Smooth muscle cell (in vitro differentiated cells): ENCODE measurements around the gene LIMK2. TPM values are rescaled to one million over a fixed set of nuclear protein-coding genes. Genes with fewer than 3 reads are reported as not detected.

ENCODE experiments used
- DNase-seq: peaks from one replicate; lab custom pipeline; 2025; ENCODE audit not compliant: unreplicated experiment; lab: John Stamatoyannopoulos, UW
- H2AFZ ChIP-seq: fragments of 200-600 bp; sonication (generic); 2 replicates; pipeline ENCODE4 v1.6.0; 2016; ENCODE audit warnings: antibody characterized with exemption, low read depth, mild to moderate bottlenecking
- H3F3A ChIP-seq: fragments of 200-600 bp; sonication (generic); 2 replicates; pipeline ENCODE4 v1.6.0; 2017; ENCODE audit warnings: antibody characterized with exemption, low read depth
- H3K27ac ChIP-seq: fragments of 200-600 bp; sonication (generic); 2 replicates; pipeline ENCODE4 v1.5.1; 2016; ENCODE audit warnings: low read depth, mild to moderate bottlenecking
- H3K27me3 ChIP-seq: fragments of 200-600 bp; sonication (generic); 2 replicates; pipeline ENCODE4 v1.6.1; 2016; ENCODE audit warnings: low read depth, mild to moderate bottlenecking
- H3K36me3 ChIP-seq: fragments of 200-600 bp; sonication (generic); 2 replicates; pipeline ENCODE4 v1.5.1; 2016; ENCODE audit warnings: low read depth
- H3K4me1 ChIP-seq: fragments of 200-600 bp; sonication (generic); 2 replicates; pipeline ENCODE4 v1.5.1; 2016; ENCODE audit warnings: low read depth
- H3K4me2 ChIP-seq: fragments of 200-600 bp; sonication (generic); 2 replicates; pipeline ENCODE4 v1.6.0; 2016; ENCODE audit warnings: mild to moderate bottlenecking
- H3K4me3 ChIP-seq: fragments of 200-600 bp; sonication (generic); 2 replicates; pipeline ENCODE4 v1.5.1; 2016; ENCODE audit warnings: mild to moderate bottlenecking
- H3K79me2 ChIP-seq: fragments of 200-600 bp; sonication (generic); 2 replicates; pipeline ENCODE4 v1.6.0; 2016; ENCODE audit warnings: low read depth, mild to moderate bottlenecking
- H3K9ac ChIP-seq: fragments of 200-600 bp; sonication (generic); 2 replicates; pipeline ENCODE4 v1.6.0; 2016; ENCODE audit warnings: low read depth
- H3K9me3 ChIP-seq: fragments of 200-600 bp; sonication (generic); replicated peaks from 2 replicates; pipeline ENCODE4 v1.5.1; 2016; ENCODE audit warnings: low read depth
- H4K20me1 ChIP-seq: fragments of 200-600 bp; sonication (generic); 2 replicates; pipeline ENCODE4 v1.6.0; 2016; ENCODE audit warnings: low read depth
- WGBS: methylation state at CpG from one replicate; pipeline ENCODE4 v1.1.7; 2016; ENCODE audit warnings: low lambda C conversion rate; 5-methylcytosine and 5-hydroxymethylcytosine counted together
- polyA plus RNA-seq: library from polyadenylated mRNA; unstranded; fragments of >200 nt; fragmentation: Nextera tagmentation; extraction: Ambion mirVana; gene quantifications from 2 replicates; pipeline ENCODE4 v1.2.1, GENCODE V29; 2016
- total RNA-seq: library from RNA; depleted of rRNA; stranded (reverse); fragments of >200 nt; gene quantifications from 2 replicates; pipeline ENCODE4 v1.2.3, GENCODE V29; 2014
- TF ChIP-seq, protein P1 (sequence below): fragments of 200-600 bp; sonication (generic); IDR thresholded peaks from 2 replicates; pipeline ENCODE4 v1.5.1; 2017; ENCODE audit warnings: borderline replicate concordance, mild to moderate bottlenecking, antibody characterized with exemption; ENCODE audit not compliant: insufficient read depth, poor library complexity, severe bottlenecking

LIMK2 gene
- total and polyA plus RNA-seq, 2 experiments from 2014 or later, result 85.7 to 126 TPM

DNA sequence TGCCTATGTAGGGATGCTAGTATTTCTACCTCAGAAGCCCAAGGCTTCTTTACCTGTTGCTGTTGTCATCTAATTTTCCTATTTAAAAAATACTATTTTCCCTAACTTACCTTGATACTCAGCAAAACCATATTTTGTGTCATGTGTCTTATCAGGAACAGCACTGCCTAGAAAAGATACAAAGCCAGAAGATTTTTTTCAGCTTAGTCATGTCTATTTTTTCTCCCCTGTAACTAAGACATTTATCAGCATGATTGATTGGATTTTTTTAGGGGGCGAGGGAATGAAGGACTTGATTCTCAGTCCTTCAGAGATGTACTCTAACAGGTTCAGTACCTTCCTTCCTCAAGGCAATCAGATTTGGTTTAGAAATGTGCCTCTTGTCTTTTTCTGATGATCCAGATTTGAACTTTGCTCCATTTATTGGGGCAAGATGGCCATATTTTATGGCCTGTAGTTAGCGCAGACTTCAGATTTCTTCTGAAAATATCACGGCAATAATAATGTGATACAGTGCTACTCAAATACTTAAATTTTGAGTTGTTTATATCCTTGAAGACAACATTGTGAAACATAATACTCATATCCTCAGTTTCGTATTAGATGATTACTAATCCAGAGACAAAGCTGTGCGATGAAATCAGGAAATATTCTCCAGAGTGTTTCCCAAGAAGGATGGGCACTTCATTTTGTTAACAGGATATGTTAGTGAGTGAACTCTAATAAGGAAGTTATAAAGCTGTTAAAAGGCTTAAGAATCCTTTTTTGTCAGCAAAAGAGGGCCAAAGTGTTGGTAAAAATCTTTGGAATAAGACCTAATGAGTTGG, 83.9 kb downstream of the LIMK2 start:
- Histone ChIP-seq H3K9ac (no peak overlapping the region), H3K4me1 (no peaks in the 10 kb centered on the region), H3K4me3 (no peak overlapping the region), H3K9me3 (no peaks in the 10 kb centered on the region), H3K4me2 (no peak overlapping the region), H3F3A (no peaks in the 10 kb centered on the region), H3K27me3 (no peaks in the 10 kb centered on the region), H4K20me1 (no peaks in the 10 kb centered on the region), H3K27ac (no peak overlapping the region), H3K79me2 (no peaks in the 10 kb centered on the region), H3K36me3 (no peaks in the 10 kb centered on the region), H2AFZ (peak overlapping the region; percentile 3)
- TF ChIP-seq, protein P1, sequence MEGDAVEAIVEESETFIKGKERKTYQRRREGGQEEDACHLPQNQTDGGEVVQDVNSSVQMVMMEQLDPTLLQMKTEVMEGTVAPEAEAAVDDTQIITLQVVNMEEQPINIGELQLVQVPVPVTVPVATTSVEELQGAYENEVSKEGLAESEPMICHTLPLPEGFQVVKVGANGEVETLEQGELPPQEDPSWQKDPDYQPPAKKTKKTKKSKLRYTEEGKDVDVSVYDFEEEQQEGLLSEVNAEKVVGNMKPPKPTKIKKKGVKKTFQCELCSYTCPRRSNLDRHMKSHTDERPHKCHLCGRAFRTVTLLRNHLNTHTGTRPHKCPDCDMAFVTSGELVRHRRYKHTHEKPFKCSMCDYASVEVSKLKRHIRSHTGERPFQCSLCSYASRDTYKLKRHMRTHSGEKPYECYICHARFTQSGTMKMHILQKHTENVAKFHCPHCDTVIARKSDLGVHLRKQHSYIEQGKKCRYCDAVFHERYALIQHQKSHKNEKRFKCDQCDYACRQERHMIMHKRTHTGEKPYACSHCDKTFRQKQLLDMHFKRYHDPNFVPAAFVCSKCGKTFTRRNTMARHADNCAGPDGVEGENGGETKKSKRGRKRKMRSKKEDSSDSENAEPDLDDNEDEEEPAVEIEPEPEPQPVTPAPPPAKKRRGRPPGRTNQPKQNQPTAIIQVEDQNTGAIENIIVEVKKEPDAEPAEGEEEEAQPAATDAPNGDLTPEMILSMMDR, result no peak
- DNase-seq, result no peak
- WGBS, result 77% methylated on average over 5 of the region's 5 CpGs

DNA sequence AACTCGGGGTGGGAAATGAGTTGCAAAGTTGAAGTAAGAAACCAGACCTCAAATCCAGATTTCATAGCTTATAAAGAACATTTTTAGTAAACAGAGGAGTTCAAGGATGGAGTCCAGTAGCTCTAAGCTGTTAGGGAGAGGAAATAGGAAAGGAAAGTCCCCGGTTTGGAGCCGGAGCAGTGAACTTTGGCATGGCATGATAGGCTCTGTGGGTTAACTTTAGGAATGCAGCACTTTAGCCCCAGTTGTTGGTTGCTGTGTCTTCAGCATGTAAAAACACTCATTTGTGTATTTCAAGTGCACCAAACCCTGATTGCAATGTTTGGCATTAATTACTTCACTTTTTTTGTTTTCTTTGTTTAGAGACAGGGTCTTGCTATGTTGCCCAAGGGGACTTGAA, 88.8 kb downstream of the LIMK2 start:
- Histone ChIP-seq H3K4me2 (no peak overlapping the region), H3K27ac (no peak overlapping the region), H3K4me3 (no peak overlapping the region), H3K27me3 (no peaks in the 10 kb centered on the region), H3K9ac (no peak overlapping the region), H4K20me1 (no peaks in the 10 kb centered on the region), H2AFZ (no peak overlapping the region), H3K36me3 (no peaks in the 10 kb centered on the region), H3K9me3 (no peaks in the 10 kb centered on the region), H3K79me2 (no peaks in the 10 kb centered on the region), H3F3A (no peaks in the 10 kb centered on the region), H3K4me1 (no peaks in the 10 kb centered on the region)
- no peak for DNase-seq
- TF ChIP-seq, protein P1, result no peak
- 83% methylated on average over 3 of the region's 3 CpGs for WGBS

DNA sequence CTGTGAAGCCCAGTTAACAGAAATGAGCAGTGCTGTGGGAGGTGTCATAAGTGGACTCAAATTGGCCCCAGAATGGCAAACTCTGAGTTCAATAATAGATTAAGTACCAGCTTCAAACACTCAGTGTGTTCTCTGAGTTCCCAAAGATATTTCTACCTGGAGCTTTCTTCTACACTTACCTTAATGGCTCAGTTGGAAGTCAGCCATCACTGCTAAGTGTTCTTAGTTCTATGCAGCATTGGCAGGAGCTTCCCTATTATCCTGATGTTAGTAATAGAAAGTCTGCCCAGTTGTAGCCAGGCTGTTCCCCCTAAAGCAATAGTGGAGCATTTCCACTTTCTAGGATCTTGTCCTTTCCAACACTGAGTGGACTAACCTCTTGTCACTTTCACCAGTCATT, 89.9 kb downstream of the LIMK2 start:
- Histone ChIP-seq H3K79me2 (no peaks in the 10 kb centered on the region), H3K9ac (no peak overlapping the region), H3K4me2 (no peak overlapping the region), H3K4me1 (no peaks in the 10 kb centered on the region), H3K4me3 (no peak overlapping the region), H2AFZ (no peak overlapping the region), H4K20me1 (no peaks in the 10 kb centered on the region), H3K9me3 (no peaks in the 10 kb centered on the region), H3F3A (no peaks in the 10 kb centered on the region), H3K27ac (no peak overlapping the region), H3K27me3 (no peaks in the 10 kb centered on the region), H3K36me3 (no peaks in the 10 kb centered on the region)
- TF ChIP-seq, protein P1, result no peak
- DNase-seq, result no peak

DNA sequence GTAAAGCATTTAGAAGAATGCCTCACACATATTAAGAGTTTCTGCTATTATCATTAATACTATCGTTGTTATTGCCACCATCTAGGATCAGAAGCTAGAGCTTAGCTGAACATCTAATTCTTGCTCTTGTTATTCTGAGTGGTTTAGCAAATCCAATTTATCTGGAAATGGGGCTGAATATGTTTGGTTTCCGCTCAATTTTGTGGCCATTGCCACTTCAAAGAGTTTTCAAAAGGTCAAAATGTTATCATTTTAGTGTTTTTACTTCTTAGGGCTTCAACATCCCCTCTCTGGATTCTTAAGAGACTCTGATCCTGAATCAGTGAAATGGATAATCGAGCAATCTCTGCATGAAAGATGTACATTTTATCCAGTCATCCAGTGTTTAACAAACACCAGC, 90.4 kb downstream of the LIMK2 start:
- no peaks in the 10 kb centered on the region for H3K9me3 ChIP-seq
- 40% methylated on average over 3 of the region's 3 CpGs for WGBS

More for the DNA sequence above, 90.4 kb downstream of the LIMK2 start:
- Histone ChIP-seq H3K4me2 (no peak overlapping the region), H3K27ac (no peak overlapping the region), H3K9ac (no peak overlapping the region), H3K27me3 (no peaks in the 10 kb centered on the region), H3K4me1 (no peaks in the 10 kb centered on the region), H3F3A (no peaks in the 10 kb centered on the region), H3K36me3 (no peaks in the 10 kb centered on the region), H3K79me2 (no peaks in the 10 kb centered on the region), H3K4me3 (no peak overlapping the region), H2AFZ (no peak overlapping the region), H4K20me1 (no peaks in the 10 kb centered on the region)
- TF ChIP-seq, protein P1, result no peak
- DNase-seq, result no peak
